Skeletal muscle satellite cell (primary cell): ENCODE data around the gene RAP2A. TPM values are rescaled to one million over a fixed set of nuclear protein-coding genes. Genes with fewer than 3 reads are reported as not detected.
A peak's percentile ranks its signal among the peaks of the same experiment; 100 is the strongest.

ENCODE experiments used
- H3K27me3 ChIP-seq: 2 replicates; pipeline ENCODE4 v1.7.0; 2013; ENCODE audit warnings: low read length; ENCODE audit not compliant: control insufficient read depth, insufficient read depth
- H3K36me3 ChIP-seq: 2 replicates; pipeline ENCODE4 v1.7.0; 2013; ENCODE audit warnings: mild to moderate bottlenecking, control low read depth, low read length; ENCODE audit not compliant: insufficient read depth
- H3K4me1 ChIP-seq: 2 replicates; pipeline ENCODE4 v1.7.0; 2013; ENCODE audit warnings: low read length; ENCODE audit not compliant: control insufficient read depth, insufficient read depth
- H3K4me2 ChIP-seq: 2 replicates; pipeline ENCODE4 v1.7.0; 2013; ENCODE audit warnings: mild to moderate bottlenecking, low read length
- H3K4me3 ChIP-seq: 2 replicates; pipeline ENCODE4 v1.7.0; 2013; ENCODE audit warnings: low read length
- H3K9ac ChIP-seq: 2 replicates; pipeline ENCODE4 v1.7.0; 2013; ENCODE audit warnings: mild to moderate bottlenecking, low read depth, low read length, moderate library complexity
- H3K9me3 ChIP-seq: replicated peaks from 2 replicates; pipeline ENCODE4 v1.7.0; 2013; ENCODE audit warnings: mild to moderate bottlenecking, control low read depth, low read length
- total RNA-seq: library from RNA; depleted of rRNA; stranded (reverse); fragments of >200 nt; gene quantifications from 2 replicates; pipeline ENCODE4 v1.2.3, GENCODE V29; 2012; rRNA removed

RAP2A gene
- 23.8 and 30.6 TPM in 2 replicates for total RNA-seq

GRCh38 chr13:97433727-97434396, at the start of gene RAP2A:
RAP2A (plus strand) TSS chr13:97434169; CDS start chr13:97434471, 302 bp downstream.
- Histone ChIP-seq H3K4me3 (peak within 1 kb of the TSS; percentile 93), H3K9ac (peak within 1 kb of the TSS; percentile 99), H3K4me2 (peak within 1 kb of the TSS; percentile 99), H3K36me3 (peaks cover 8% of the 10 kb centered on the region), H3K27me3 (no peaks in the 10 kb centered on the region), H3K4me1 (peaks cover 30% of the 10 kb centered on the region), H3K9me3 (no peaks in the 10 kb centered on the region)

GRCh38 chr13:97384371-97384770, 49.6 kb upstream of the RAP2A start:
- Histone ChIP-seq H3K9me3 (no peaks in the 10 kb centered on the region), H3K27me3 (no peaks in the 10 kb centered on the region), H3K4me3 (no peak overlapping the region), H3K4me2 (no peak overlapping the region), H3K9ac (no peak overlapping the region), H3K36me3 (peaks cover 5% of the 10 kb centered on the region), H3K4me1 (peaks cover 3% of the 10 kb centered on the region)

DNA sequence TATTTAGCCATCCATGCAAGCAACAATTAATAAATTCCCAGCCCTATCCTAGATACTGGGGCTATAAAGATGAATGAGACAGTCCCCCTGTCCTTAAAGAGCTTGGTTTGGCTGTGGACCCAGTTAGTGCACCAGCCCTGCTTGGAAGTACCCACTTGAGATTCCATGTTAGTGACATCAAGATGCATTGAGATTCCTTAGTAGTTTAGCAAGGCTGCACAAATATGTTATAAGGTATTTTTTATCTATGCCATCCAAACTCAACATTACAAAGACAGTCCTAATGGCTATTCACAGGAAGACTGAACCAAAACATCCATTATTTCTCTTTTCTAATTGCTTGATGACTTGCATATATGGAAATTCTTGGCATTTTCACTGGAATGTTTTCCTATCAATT, 48.8 kb upstream of the RAP2A start:
- no peak overlapping the region for H3K4me2 ChIP-seq
- no peaks in the 10 kb centered on the region for H3K9me3 ChIP-seq
- peaks cover 3% of the 10 kb centered on the region for H3K4me1 ChIP-seq
- no peak overlapping the region for H3K9ac ChIP-seq
- no peaks in the 10 kb centered on the region for H3K27me3 ChIP-seq
- H3K36me3 ChIP-seq = peaks cover 5% of the 10 kb centered on the region
- no peak overlapping the region for H3K4me3 ChIP-seq

GRCh38 chr13:97385854-97386253, 48.1 kb upstream of the RAP2A start:
- Histone ChIP-seq H3K4me2 (no peak overlapping the region), H3K4me3 (no peak overlapping the region), H3K36me3 (peaks cover 5% of the 10 kb centered on the region), H3K27me3 (no peaks in the 10 kb centered on the region), H3K9ac (no peak overlapping the region), H3K9me3 (no peaks in the 10 kb centered on the region), H3K4me1 (peaks cover 3% of the 10 kb centered on the region)

GRCh38 chr13:97386801-97387484, 47.0 kb upstream of the RAP2A start:
- Histone ChIP-seq H3K4me2 (no peak overlapping the region), H3K4me1 (peaks cover 11% of the 10 kb centered on the region), H3K36me3 (no peaks in the 10 kb centered on the region)

GRCh38 chr13:97387485-97387839, 46.5 kb upstream of the RAP2A start:
- H3K4me2 ChIP-seq = no peak overlapping the region
- H3K9me3 ChIP-seq = no peaks in the 10 kb centered on the region
- peaks cover 11% of the 10 kb centered on the region for H3K4me1 ChIP-seq
- no peaks in the 10 kb centered on the region for H3K27me3 ChIP-seq
- no peak overlapping the region for H3K9ac ChIP-seq
- no peaks in the 10 kb centered on the region for H3K36me3 ChIP-seq
- no peak overlapping the region for H3K4me3 ChIP-seq

More at GRCh38 chr13:97386801-97387484, 47.0 kb upstream of the RAP2A start:
- no peak overlapping the region for H3K9ac ChIP-seq
- no peaks in the 10 kb centered on the region for H3K27me3 ChIP-seq
- H3K4me3 ChIP-seq = no peak overlapping the region
- H3K9me3 ChIP-seq = no peaks in the 10 kb centered on the region

DNA sequence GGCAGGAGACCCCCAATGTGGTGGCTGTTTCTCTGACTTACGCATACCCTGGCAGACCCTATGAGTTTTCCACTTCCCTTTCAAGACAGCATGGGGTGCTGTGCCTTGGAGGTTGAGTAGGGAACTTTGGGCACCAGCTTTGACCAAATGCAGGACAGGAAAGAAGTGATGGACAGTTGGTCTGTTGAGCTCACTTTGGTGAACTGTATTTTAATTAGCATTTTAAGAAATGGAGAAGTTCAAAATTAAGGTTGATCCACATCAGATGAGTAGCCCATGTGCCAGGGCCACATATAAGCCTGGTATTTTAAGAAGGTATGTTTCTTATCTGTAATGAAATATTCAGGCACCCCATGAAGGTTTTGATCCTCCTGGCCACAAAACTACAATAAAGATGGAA, 46.1 kb upstream of the RAP2A start:
- H3K4me2 ChIP-seq = no peak overlapping the region
- H3K9me3 ChIP-seq = no peaks in the 10 kb centered on the region
- H3K27me3 ChIP-seq = no peaks in the 10 kb centered on the region
- no peak overlapping the region for H3K4me3 ChIP-seq
- H3K36me3 ChIP-seq = no peaks in the 10 kb centered on the region
- peaks cover 11% of the 10 kb centered on the region for H3K4me1 ChIP-seq
- H3K9ac ChIP-seq = no peak overlapping the region

- Histone ChIP-seq H3K4me3 (no peak overlapping the region), H3K9ac (no peak overlapping the region), H3K4me2 (no peak overlapping the region), H3K36me3 (no peaks in the 10 kb centered on the region), H3K27me3 (no peaks in the 10 kb centered on the region), H3K4me1 (peaks cover 11% of the 10 kb centered on the region), H3K9me3 (no peaks in the 10 kb centered on the region)
Measured at GRCh38 chr13:97388373-97388772, 45.6 kb upstream of the RAP2A start.

- Histone ChIP-seq H3K9ac (no peak overlapping the region), H3K27me3 (no peaks in the 10 kb centered on the region), H3K9me3 (no peaks in the 10 kb centered on the region), H3K4me2 (no peak overlapping the region), H3K4me1 (peaks cover 20% of the 10 kb centered on the region), H3K4me3 (no peak overlapping the region), H3K36me3 (no peaks in the 10 kb centered on the region)
Measured at GRCh38 chr13:97390941-97391600, 42.9 kb upstream of the RAP2A start.

DNA sequence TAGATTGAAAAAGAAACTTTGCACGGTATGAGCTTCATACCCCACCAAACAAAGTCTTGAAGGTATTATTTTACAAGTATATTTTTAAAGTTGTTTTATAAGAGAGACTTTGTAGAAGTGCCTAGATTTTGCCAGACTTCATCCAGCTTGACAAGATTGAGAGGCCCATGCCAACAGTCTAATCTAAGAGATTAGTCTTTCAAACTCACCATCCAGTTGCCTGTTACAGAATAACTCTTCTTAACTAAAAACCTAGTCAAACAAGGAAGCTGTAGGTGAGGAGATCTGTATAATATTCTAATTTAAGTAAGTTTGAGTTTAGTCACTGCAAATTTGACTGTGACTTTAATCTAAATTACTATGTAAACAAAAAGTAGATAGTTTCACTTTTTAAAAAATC, 41.9 kb upstream of the RAP2A start:
- Histone ChIP-seq H3K4me3 (no peak overlapping the region), H3K9me3 (no peaks in the 10 kb centered on the region), H3K4me1 (peaks cover 21% of the 10 kb centered on the region), H3K27me3 (no peaks in the 10 kb centered on the region), H3K36me3 (no peaks in the 10 kb centered on the region), H3K9ac (no peak overlapping the region), H3K4me2 (no peak overlapping the region)

- Histone ChIP-seq H3K4me2 (no peak overlapping the region), H3K4me3 (no peak overlapping the region), H3K27me3 (no peaks in the 10 kb centered on the region), H3K9me3 (no peaks in the 10 kb centered on the region), H3K36me3 (no peaks in the 10 kb centered on the region), H3K4me1 (peaks cover 21% of the 10 kb centered on the region), H3K9ac (no peak overlapping the region)
Measured at GRCh38 chr13:97394542-97394941, 39.4 kb upstream of the RAP2A start.
